NB4 (cell line): ENCODE results near the gene TAS1R2.

Experiments used
- DNase-seq: peaks from one replicate; pipeline ENCODE4 v3.0.0; 2010; ENCODE audit warnings: low read depth
- H3K4me3 ChIP-seq: one replicate; pipeline ENCODE4 v1.5.1; 2011; ENCODE audit warnings: mild to moderate bottlenecking, low read depth, low read length, moderate library complexity
- CTCF ChIP-seq: IDR thresholded peaks from one replicate; pipeline ENCODE4 v1.5.1; 2012; ENCODE audit warnings: low read depth, low read length
- MAX ChIP-seq: IDR thresholded peaks from 2 replicates; pipeline ENCODE4 v1.6.1; 2011; ENCODE audit warnings: low read depth, low read length
- MYC ChIP-seq: IDR thresholded peaks from 2 replicates; pipeline ENCODE4 v1.6.1; 2011; ENCODE audit warnings: low read depth, low read length
- POLR2A ChIP-seq: IDR thresholded peaks from 2 replicates; pipeline ENCODE4 v1.6.1; 2011; ENCODE audit warnings: mild to moderate bottlenecking; ENCODE audit not compliant: insufficient read length; ENCODE audit errors: extremely low read depth

TAS1R2 gene

GRCh38 chr1:18859560-18859959, at the start of gene TAS1R2:
Gene TAS1R2, minus strand, starts transcription at chr1:18859660. Its CDS starts 0 bp downstream, at chr1:18859660.
- no peak for DNase-seq
- TF ChIP-seq MYC: no peak
- no peak for TF ChIP-seq CTCF
- no peak for TF ChIP-seq MAX
- no peak for TF ChIP-seq POLR2A
- no peak within 1 kb of the TSS for H3K4me3 ChIP-seq

- DNase-seq: peak; percentile 86
- H3K4me3 ChIP-seq: peak overlapping the region; percentile 43
- no peak for TF ChIP-seq MAX
- peak; percentile 43 for TF ChIP-seq POLR2A
- TF ChIP-seq CTCF: no peak
- no peak for TF ChIP-seq MYC
Measured at GRCh38 chr1:18907917-18908845, 48.7 kb upstream of the TAS1R2 start.

GRCh38 chr1:18907021-18907916, 47.8 kb upstream of the TAS1R2 start:
- peak overlapping the region; percentile 43 for H3K4me3 ChIP-seq
- peak; percentile 73 for DNase-seq

GRCh38 chr1:18903291-18903756, 43.9 kb upstream of the TAS1R2 start:
- no peak for DNase-seq
- peak overlapping the region; percentile 76 for H3K4me3 ChIP-seq
- TF ChIP-seq MAX: no peak
- no peak for TF ChIP-seq CTCF
- no peak for TF ChIP-seq MYC
- no peak for TF ChIP-seq POLR2A

More at GRCh38 chr1:18907021-18907916, 47.8 kb upstream of the TAS1R2 start:
- TF ChIP-seq CTCF (peak; percentile 73), MAX (no peak)

- TF ChIP-seq MYC (no peak; the same call in 1 of the 2 replicates), MAX (peak; percentile 96), CTCF (no peak), POLR2A (peak; percentile 60)
- peak; percentile 98 for DNase-seq
- H3K4me3 ChIP-seq: peak within 1 kb of the TSS; percentile 76
Measured at GRCh38 chr1:18902523-18903290, 43.2 kb upstream of the TAS1R2 start, which contains the start of gene ALDH4A1. Gene ALDH4A1, minus strand, starts transcription at chr1:18902555. Its CDS starts 32 bp downstream, at chr1:18902523.
